Measurements from ENCODE around the gene NT5C2.

DNA sequence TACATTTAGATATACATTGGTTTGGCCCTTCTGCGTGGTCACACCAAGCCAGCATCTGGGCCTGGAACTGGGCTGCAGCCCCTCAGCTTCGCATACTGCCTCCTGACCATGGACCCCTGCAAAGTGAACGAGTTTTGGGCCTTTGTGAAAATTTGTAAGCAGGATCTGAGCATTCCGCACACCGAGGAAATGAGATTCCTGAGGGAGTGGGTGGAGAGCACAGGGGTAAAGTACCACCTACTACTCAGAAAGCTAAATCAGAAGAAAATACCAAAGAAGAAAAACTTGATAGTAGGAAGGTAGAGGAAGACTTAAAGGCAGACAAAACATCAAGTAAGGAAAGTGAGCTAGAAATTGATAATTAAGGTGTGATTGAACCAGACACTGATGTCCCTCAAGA, 22.5 kb upstream of the NT5C2 start:
- TF ChIP-seq EZH2 (optimal IDR thresholded peaks at IDR 0.05; ENCODE audit: low read depth, low read length) (no peak), EZH2phosphoT487 (IDR thresholded peaks at IDR 0.05; ENCODE audit: low read length) (no peak)
- TF ChIP-seq, protein P1, sequence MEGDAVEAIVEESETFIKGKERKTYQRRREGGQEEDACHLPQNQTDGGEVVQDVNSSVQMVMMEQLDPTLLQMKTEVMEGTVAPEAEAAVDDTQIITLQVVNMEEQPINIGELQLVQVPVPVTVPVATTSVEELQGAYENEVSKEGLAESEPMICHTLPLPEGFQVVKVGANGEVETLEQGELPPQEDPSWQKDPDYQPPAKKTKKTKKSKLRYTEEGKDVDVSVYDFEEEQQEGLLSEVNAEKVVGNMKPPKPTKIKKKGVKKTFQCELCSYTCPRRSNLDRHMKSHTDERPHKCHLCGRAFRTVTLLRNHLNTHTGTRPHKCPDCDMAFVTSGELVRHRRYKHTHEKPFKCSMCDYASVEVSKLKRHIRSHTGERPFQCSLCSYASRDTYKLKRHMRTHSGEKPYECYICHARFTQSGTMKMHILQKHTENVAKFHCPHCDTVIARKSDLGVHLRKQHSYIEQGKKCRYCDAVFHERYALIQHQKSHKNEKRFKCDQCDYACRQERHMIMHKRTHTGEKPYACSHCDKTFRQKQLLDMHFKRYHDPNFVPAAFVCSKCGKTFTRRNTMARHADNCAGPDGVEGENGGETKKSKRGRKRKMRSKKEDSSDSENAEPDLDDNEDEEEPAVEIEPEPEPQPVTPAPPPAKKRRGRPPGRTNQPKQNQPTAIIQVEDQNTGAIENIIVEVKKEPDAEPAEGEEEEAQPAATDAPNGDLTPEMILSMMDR (IDR thresholded peaks at IDR 0.05; ENCODE audit: low read length) = no peak
